DOHH2 (cell line): ENCODE results near the gene GMDS.

ENCODE experiments used
- H3F3A ChIP-seq: fragments of 200-600 bp; sonication (generic), shearing (Covaris generic); 2 replicates; pipeline ENCODE4 v1.6.0; 2016; ENCODE audit warnings: antibody characterized with exemption, mild to moderate bottlenecking; ENCODE audit not compliant: control insufficient read depth, insufficient read depth
- H3K27ac ChIP-seq: fragments of 200-600 bp; sonication (generic); 2 replicates; pipeline ENCODE4 v1.5.1; 2014; ENCODE audit warnings: low read depth, mild to moderate bottlenecking, low read length, moderate library complexity
- H3K27me3 ChIP-seq: fragments of 200-600 bp; sonication (generic); 2 replicates; pipeline ENCODE4 v1.6.1; 2014; ENCODE audit warnings: mild to moderate bottlenecking, low read length, mixed read lengths; ENCODE audit not compliant: control insufficient read depth
- H3K36me3 ChIP-seq: fragments of 200-600 bp; sonication (generic); 2 replicates; pipeline ENCODE4 v1.6.1; 2014; ENCODE audit warnings: mild to moderate bottlenecking, low read length, moderate library complexity, mixed read lengths; ENCODE audit not compliant: control insufficient read depth
- H3K4me1 ChIP-seq: fragments of 200-600 bp; sonication (generic); 2 replicates; pipeline ENCODE4 v1.6.1; 2014; ENCODE audit warnings: mild to moderate bottlenecking, low read length, mixed read lengths; ENCODE audit not compliant: control insufficient read depth
- H3K4me2 ChIP-seq: fragments of 200-600 bp; sonication (generic); 2 replicates; pipeline ENCODE4 v1.6.0; 2014; ENCODE audit warnings: mild to moderate bottlenecking, low read length, moderate library complexity
- H3K4me3 ChIP-seq: fragments of 200-600 bp; sonication (generic); 2 replicates; pipeline ENCODE4 v1.5.1; 2014; ENCODE audit warnings: mild to moderate bottlenecking, low read length, mixed read lengths
- H3K79me2 ChIP-seq: fragments of 200-600 bp; sonication (generic); 2 replicates; pipeline ENCODE4 v1.6.1; 2014; ENCODE audit warnings: mild to moderate bottlenecking, low read length, mixed read lengths; ENCODE audit not compliant: control insufficient read depth
- H3K9me2 ChIP-seq: fragments of 200-600 bp; sonication (generic); replicated peaks from 2 replicates; pipeline ENCODE4 v1.6.1; 2014; ENCODE audit warnings: mild to moderate bottlenecking, low read length, mixed read lengths; ENCODE audit not compliant: control insufficient read depth
- H3K9me3 ChIP-seq: fragments of 200-600 bp; sonication (generic); 2 replicates; pipeline ENCODE4 v1.6.1; 2014; ENCODE audit warnings: antibody characterized with exemption, low read length, mixed read lengths; ENCODE audit not compliant: control insufficient read depth, insufficient read depth
- H4K20me1 ChIP-seq: fragments of 200-600 bp; sonication (generic); 2 replicates; pipeline ENCODE4 v1.6.0; 2014; ENCODE audit warnings: low read depth, mild to moderate bottlenecking, antibody characterized with exemption, low read length, moderate library complexity; ENCODE audit not compliant: control insufficient read depth, insufficient read depth
- EZH2phosphoT487 ChIP-seq: fragments of 200-600 bp; sonication (generic); IDR thresholded peaks from 2 replicates; pipeline ENCODE4 v1.6.1; 2017; ENCODE audit warnings: borderline replicate concordance, mild to moderate bottlenecking, antibody characterized with exemption, low read length, moderate library complexity, mixed read lengths
- TF ChIP-seq, protein P1 (sequence below): fragments of 200-600 bp; sonication (generic); IDR thresholded peaks from one replicate; pipeline ENCODE4 v1.5.1; 2014; ENCODE audit warnings: antibody characterized with exemption, mild to moderate bottlenecking, low read depth, low read length; ENCODE audit not compliant: poor library complexity, severe bottlenecking

Gene GMDS

DNA sequence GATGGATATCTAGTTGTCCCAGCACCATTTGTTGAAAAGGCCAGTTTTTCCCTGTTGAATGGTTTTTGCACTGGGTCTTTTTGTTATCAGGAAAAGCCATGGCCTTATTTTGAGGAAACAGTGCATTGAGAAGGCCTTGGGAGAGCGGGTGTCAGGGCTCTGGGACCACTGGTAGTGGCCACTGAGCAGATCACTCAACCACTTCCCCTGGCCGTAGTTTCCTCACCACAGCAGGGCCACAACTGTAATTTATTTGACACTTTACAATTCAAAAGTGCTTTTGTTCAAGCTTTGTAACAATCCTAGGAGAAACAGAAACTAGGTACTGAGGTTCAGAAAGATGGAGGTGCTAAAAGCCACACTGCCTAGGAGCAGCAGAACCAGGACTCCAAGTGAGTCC, 281.8 kb downstream of the GMDS start:
- TF ChIP-seq, protein P1, sequence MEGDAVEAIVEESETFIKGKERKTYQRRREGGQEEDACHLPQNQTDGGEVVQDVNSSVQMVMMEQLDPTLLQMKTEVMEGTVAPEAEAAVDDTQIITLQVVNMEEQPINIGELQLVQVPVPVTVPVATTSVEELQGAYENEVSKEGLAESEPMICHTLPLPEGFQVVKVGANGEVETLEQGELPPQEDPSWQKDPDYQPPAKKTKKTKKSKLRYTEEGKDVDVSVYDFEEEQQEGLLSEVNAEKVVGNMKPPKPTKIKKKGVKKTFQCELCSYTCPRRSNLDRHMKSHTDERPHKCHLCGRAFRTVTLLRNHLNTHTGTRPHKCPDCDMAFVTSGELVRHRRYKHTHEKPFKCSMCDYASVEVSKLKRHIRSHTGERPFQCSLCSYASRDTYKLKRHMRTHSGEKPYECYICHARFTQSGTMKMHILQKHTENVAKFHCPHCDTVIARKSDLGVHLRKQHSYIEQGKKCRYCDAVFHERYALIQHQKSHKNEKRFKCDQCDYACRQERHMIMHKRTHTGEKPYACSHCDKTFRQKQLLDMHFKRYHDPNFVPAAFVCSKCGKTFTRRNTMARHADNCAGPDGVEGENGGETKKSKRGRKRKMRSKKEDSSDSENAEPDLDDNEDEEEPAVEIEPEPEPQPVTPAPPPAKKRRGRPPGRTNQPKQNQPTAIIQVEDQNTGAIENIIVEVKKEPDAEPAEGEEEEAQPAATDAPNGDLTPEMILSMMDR, result no peak
- no peak for TF ChIP-seq EZH2phosphoT487
- no peaks in the 10 kb centered on the region for H3K79me2 ChIP-seq
- no peak overlapping the region for H3K27ac ChIP-seq
- no peaks in the 10 kb centered on the region for H3K9me2 ChIP-seq
- no peaks in the 10 kb centered on the region for H3K36me3 ChIP-seq
- no peaks in the 10 kb centered on the region for H3K9me3 ChIP-seq
- H4K20me1 ChIP-seq, result no peaks in the 10 kb centered on the region
- H3K4me1 ChIP-seq, result no peaks in the 10 kb centered on the region
- no peak overlapping the region for H3K4me3 ChIP-seq
- no peak overlapping the region for H3K4me2 ChIP-seq
- no peaks in the 10 kb centered on the region for H3K27me3 ChIP-seq
- H3F3A ChIP-seq, result no peaks in the 10 kb centered on the region

DNA sequence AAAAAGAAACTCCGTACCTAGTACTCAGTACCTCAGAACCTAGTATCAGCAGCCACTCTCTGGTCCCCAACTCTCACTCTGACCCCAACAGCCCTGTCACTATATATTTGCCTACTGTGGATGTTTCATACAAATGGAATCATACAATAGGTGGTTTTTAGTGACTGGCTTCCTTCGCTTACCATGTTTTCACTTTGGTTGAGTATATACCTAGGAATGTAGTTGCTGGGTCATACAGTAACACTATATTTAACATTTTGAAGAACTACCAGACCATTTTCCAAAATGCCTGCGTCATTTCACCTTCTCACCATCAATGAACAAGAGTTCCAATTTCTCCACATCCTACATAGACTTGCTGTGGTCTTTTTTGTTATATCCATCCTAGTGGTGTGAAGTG, 283.2 kb downstream of the GMDS start:
- no peaks in the 10 kb centered on the region for H3K27me3 ChIP-seq
- H3K4me2 ChIP-seq, result no peak overlapping the region
- no peak overlapping the region for H3K27ac ChIP-seq
- H4K20me1 ChIP-seq, result no peaks in the 10 kb centered on the region
- H3K36me3 ChIP-seq, result no peaks in the 10 kb centered on the region
- H3F3A ChIP-seq, result no peaks in the 10 kb centered on the region
- no peaks in the 10 kb centered on the region for H3K9me2 ChIP-seq
- H3K4me3 ChIP-seq, result no peak overlapping the region
- H3K9me3 ChIP-seq, result no peaks in the 10 kb centered on the region
- no peaks in the 10 kb centered on the region for H3K79me2 ChIP-seq
- TF ChIP-seq EZH2phosphoT487, result no peak
- TF ChIP-seq, protein P1, result no peak
- no peaks in the 10 kb centered on the region for H3K4me1 ChIP-seq

DNA sequence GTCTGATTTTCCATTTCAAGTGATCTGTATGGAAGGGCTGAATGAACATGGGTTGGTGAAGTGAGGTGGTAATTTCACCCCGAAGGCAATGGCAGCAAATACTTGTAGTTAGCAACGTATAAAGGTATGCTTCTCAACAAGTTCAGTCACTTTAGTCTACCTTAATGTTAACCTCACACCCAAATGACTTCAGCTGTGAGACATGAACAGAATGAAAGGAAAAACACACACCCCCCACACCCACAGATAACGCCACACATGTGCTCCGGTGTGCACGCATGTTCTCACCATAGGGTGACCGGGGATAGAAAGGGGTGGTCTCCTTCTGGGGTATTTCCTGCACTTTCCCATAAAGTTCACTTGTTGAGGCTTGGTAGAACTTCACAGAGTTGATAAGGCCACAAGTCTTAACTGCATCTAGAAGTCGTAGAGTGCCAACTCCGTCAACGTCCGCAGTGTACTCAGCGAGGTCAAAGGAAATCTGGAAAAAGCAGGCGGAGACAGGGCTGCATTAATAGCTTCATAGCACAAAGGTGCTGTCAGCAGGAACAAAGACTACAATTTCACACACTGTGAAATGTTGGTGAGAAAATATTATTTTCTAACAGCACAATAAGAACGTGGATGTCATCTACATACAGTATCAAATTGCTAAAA, 284.8 kb downstream of the GMDS start:
- Histone ChIP-seq H3K9me3 (no peaks in the 10 kb centered on the region), H3K27ac (no peak overlapping the region), H3K4me3 (no peak overlapping the region), H3F3A (no peaks in the 10 kb centered on the region), H3K36me3 (no peaks in the 10 kb centered on the region), H3K9me2 (no peaks in the 10 kb centered on the region), H3K27me3 (no peaks in the 10 kb centered on the region), H3K79me2 (no peaks in the 10 kb centered on the region), H3K4me1 (no peaks in the 10 kb centered on the region), H3K4me2 (no peak overlapping the region), H4K20me1 (no peaks in the 10 kb centered on the region)
- TF ChIP-seq EZH2phosphoT487, result no peak
- TF ChIP-seq, protein P1, result no peak
